Endothelial cell of umbilical vein (primary cell): ENCODE data around the gene ACMSD.

Source experiments
- CTCF ChIP-seq, 2 donors: IDR thresholded peaks; 1 replicate in 1 of 2; 2 replicates in 1 of 2; pipeline ENCODE4 v1.5.1; 2011; ENCODE audit warnings: low read length in 2 of 2, mild to moderate bottlenecking in 2 of 2, moderate library complexity in 2 of 2, control low read depth in 1 of 2, inconsistent platforms in 1 of 2, low read depth in 1 of 2; ENCODE audit not compliant: insufficient read depth in 1 of 2; ENCODE audit errors: extremely low read depth in 1 of 2
- EZH2 ChIP-seq: IDR thresholded peaks from 2 replicates; pipeline ENCODE4 v1.6.1; 2012; ENCODE audit warnings: borderline replicate concordance, low read depth, mild to moderate bottlenecking, moderate library complexity, low read length, inconsistent platforms; ENCODE audit not compliant: severe bottlenecking
- POLR2A ChIP-seq: IDR thresholded peaks from 2 replicates; pipeline ENCODE4 v1.6.1; 2012; ENCODE audit warnings: low read depth, mild to moderate bottlenecking, control low read depth, low read length
- POLR2AphosphoS5 ChIP-seq: IDR thresholded peaks from 2 replicates; pipeline ENCODE4 v1.6.1; 2012; ENCODE audit warnings: low read depth, mild to moderate bottlenecking, control low read depth, low read length, moderate library complexity; ENCODE audit not compliant: insufficient read depth

- TF ChIP-seq CTCF (IDR thresholded peaks at IDR 0.05; ENCODE audit: extremely low read depth in 1 of 2, insufficient read depth in 1 of 2, low read depth in 1 of 2, low read length in 2 of 2) (no peak), POLR2A (no peak), EZH2 (no peak), POLR2AphosphoS5 (no peak)
Measured at GRCh38 chr2:134949981-134950708, 111.7 kb downstream of the ACMSD start.
